SK-N-MC (cell line): Measurements from ENCODE around the gene CTNND2.

ENCODE experiments used
- EZH2 ChIP-seq: fragments of 200-600 bp; sonication (generic); IDR thresholded peaks from one replicate; pipeline ENCODE4 v1.6.1; 2017; ENCODE audit warnings: antibody characterized with exemption
- FOXP2 ChIP-seq: optimal IDR thresholded peaks from 2 replicates; pipeline ENCODE3; 2011; ENCODE audit warnings: mild to moderate bottlenecking, moderate library complexity; ENCODE audit not compliant: insufficient read depth; ENCODE audit errors: extremely low read length, control extremely low read depth

- no peak for TF ChIP-seq EZH2
- TF ChIP-seq FOXP2, result no peak
Observed at GRCh38 chr5:11504065-11504885, 400.0 kb downstream of the CTNND2 start.
